BJ (cell line): ENCODE results near the gene CD52. TPM values are rescaled to one million over a fixed set of nuclear protein-coding genes. Genes with fewer than 3 reads are reported as not detected.

Experiments used
- CTCF ChIA-PET: fragments of 350-600 bp; formaldehyde crosslinking; extraction: SDS; loops from one replicate; lab custom pipeline; 2021; ENCODE audit warnings: antibody characterized with exemption, inconsistent platforms; lab: Yijun Ruan, JAX
- POLR2A ChIA-PET: fragments of 300-600 bp; sonication (Branson Sonifier 250); formaldehyde crosslinking; extraction: SDS; loops from one replicate; lab custom pipeline; 2021; ENCODE audit warnings: antibody characterized with exemption; lab: Charles Lee
- DNase-seq: peaks from one replicate; pipeline ENCODE4 v3.0.0-alpha.2; 2011; ENCODE audit warnings: low read depth
- H3K27me3 ChIP-seq: 2 replicates; pipeline ENCODE4 v1.6.0; 2011; ENCODE audit warnings: low read length; ENCODE audit not compliant: control insufficient read depth, insufficient read depth
- H3K36me3 ChIP-seq: 2 replicates; pipeline ENCODE4 v1.5.1; 2011; ENCODE audit warnings: low read length; ENCODE audit not compliant: control insufficient read depth, insufficient read depth
- H3K4me3 ChIP-seq: 2 replicates; pipeline ENCODE4 v1.5.1; 2011; ENCODE audit warnings: low read depth, mild to moderate bottlenecking, control low read depth, low read length
- polyA plus RNA-seq: library from polyadenylated mRNA; depleted of rRNA; stranded (reverse); fragments of >200 nt; gene quantifications from 2 replicates; pipeline ENCODE4 v1.2.3, GENCODE V29; 2011
- TF ChIP-seq, protein P1 (sequence below): IDR thresholded peaks from 2 replicates; pipeline ENCODE4 v1.5.1; 2011; ENCODE audit warnings: low read depth, mild to moderate bottlenecking, control low read depth, inconsistent platforms, low read length, moderate library complexity; ENCODE audit not compliant: insufficient read depth

The CD52 gene
- polyA plus RNA-seq, 1 experiment, result not detected

DNA sequence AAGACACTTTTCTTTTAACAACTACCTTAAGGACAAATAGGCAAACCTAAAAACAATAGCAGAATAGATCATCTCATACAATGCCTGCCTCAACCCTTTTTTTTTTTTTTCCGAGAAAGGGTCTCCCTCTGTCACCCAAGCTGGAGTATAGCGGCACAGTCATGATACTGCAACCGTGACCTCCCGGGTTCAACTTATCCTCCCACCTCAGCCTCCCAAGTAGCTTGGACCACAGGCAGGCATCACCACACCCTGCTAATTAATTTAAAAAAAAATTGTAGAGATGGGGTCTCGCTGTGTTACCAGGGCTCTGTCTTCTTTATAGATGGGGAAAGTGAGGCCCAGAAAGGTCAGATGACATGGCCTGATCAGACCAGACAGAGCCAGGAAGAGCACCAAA is 29.9 kb upstream of the CD52 start:
- TF ChIP-seq, protein P1, sequence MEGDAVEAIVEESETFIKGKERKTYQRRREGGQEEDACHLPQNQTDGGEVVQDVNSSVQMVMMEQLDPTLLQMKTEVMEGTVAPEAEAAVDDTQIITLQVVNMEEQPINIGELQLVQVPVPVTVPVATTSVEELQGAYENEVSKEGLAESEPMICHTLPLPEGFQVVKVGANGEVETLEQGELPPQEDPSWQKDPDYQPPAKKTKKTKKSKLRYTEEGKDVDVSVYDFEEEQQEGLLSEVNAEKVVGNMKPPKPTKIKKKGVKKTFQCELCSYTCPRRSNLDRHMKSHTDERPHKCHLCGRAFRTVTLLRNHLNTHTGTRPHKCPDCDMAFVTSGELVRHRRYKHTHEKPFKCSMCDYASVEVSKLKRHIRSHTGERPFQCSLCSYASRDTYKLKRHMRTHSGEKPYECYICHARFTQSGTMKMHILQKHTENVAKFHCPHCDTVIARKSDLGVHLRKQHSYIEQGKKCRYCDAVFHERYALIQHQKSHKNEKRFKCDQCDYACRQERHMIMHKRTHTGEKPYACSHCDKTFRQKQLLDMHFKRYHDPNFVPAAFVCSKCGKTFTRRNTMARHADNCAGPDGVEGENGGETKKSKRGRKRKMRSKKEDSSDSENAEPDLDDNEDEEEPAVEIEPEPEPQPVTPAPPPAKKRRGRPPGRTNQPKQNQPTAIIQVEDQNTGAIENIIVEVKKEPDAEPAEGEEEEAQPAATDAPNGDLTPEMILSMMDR, result no peak
- H3K36me3 ChIP-seq, result no peaks in the 10 kb centered on the region; the same call in 1 of the 2 replicates
- H3K27me3 ChIP-seq, result no peaks in the 10 kb centered on the region
- ChIA-PET POLR2A (no interaction called here), CTCF (interaction anchor here (2.0 to 5.0 kb wide), 2 partner anchors 8 to 12 kb away, joined by 8 to 32 read pairs; partner anchors contain the start of gene SH3BGRL3)
- DNase-seq, result no peak
- H3K4me3 ChIP-seq, result no peak overlapping the region

DNA sequence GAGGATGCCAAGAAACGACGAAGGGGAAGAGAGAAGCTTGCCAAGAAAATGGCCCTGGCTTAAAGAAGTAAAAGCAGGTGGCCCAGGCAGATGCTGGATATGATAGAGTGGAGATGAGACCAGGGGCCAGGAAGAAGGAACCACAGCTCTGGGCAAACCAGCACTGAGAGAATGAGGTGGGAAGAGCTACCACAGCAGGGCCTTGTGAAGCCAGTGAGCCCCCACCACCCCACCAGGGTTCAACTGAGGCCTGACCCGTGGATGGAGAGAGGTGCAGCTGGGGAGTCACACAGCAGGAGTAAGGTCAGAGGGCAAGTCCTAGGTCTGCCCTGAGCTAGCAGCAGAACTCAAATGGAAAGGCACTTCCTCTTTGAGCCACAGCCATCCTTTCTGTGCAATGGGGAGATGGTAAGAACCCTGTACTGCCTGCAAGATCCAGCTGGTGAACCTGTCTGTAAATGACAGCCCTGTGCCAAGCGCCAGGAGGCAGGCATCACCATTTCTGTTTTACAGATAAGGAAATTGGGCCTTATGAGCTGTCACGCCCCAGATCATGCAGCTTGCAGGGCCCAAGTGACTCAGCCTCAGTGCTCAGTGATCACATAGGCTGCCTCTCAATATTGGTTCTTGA is 29.3 kb upstream of the CD52 start:
- no peaks in the 10 kb centered on the region; the same call in 1 of the 2 replicates for H3K36me3 ChIP-seq

DNA sequence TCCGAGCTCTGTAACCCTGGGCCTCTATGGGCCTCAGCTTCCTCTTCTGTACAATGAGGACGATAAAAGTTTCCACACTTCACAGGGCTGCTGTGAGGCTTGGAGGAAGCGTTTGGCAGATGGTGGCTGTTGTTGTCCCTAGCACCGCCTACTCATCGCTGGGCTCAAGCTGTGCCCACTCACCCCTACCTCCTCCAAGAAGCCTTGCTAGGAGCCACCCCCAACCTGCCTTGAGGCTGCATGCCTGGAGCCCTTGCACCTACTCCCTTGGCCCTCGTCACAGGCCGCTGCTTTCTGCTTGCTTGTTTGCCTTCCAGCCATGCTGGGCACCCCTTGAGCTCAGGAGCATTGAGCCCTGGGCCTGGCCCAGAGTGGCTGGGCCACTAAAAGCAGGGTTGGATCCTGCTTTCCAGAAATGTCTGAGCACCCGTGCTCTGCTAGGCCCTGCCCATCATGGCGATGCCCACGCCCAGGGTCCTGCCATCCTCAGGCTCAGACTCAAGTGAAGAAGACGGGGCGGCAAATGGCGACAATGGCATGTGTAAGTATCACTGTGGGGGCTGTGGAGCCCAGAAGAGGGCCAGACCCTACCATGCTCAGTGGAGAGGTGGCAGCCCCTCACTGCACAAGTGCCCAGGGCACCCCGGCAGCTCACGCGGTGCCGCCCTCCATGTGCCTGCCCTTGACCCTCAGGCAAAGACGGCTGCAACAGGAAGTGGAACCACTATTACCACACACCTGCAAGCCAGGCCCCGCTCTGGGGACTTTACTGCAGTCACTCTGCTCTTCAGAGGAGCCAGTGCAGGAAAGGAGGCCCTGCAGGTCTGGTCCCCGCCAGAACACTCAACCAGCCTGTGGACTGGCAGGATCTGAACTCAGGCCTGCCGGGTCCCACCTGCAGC is 28.3 kb upstream of the CD52 start:
- Histone ChIP-seq H3K27me3 (no peaks in the 10 kb centered on the region), H3K36me3 (no peaks in the 10 kb centered on the region; the same call in 1 of the 2 replicates), H3K4me3 (no peak overlapping the region)
- TF ChIP-seq, protein P1, result no peak
- POLR2A ChIA-PET, result no interaction called here
- CTCF ChIA-PET, result interaction anchor here (0.9 to 5.0 kb wide), 4 partner anchors 10 to 74 kb away, joined by 3 to 32 read pairs (median 6); partner anchors contain the start of gene SH3BGRL3
- no peak for DNase-seq

More for the DNA sequence above, 29.3 kb upstream of the CD52 start:
- ChIA-PET POLR2A (no interaction called here), CTCF (interaction anchor here (0.7 to 5.0 kb wide), 6 partner anchors 9 to 75 kb away, joined by 3 to 32 read pairs (median 4); partner anchors contain the start of gene SH3BGRL3)
- H3K4me3 ChIP-seq, result no peak overlapping the region
- H3K27me3 ChIP-seq, result no peaks in the 10 kb centered on the region
- TF ChIP-seq, protein P1, result no peak
- DNase-seq, result no peak

DNA sequence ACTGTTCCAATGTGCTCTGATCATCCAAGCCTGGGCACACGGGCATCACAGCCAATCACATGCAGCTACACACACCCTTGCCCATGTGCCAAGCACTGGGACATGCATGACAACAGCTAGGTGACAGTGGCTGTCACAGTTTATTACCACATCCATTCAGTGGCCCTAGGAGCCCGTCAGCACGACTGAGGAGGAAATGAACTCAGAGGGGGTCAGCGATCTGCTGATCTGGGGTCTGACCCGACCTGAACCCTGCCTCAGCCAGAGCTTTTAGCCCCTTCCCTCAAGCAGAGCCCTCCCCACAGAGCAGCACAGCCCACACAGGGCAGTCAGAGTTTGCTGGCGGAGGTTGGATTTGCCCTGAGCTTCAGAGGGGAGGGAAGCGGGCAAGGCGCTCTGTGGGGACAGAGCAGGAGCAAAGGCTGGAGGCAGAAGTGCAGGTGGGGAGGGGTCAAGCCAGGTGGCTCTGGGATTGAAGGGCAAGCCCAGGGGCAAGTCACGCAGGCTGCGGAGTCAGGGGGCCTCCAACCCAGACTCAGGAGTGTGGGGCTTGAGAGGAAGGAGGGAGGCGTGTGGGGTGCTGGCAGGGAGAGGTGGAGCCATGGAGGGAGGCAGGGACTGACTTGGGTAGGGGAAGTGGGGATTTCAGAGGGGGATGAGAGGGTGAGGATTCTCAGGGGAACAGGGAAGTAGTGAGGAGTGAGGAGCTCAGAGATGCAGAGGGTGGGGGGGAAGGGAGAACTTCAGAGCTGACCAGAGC is 27.5 kb upstream of the CD52 start:
- Histone ChIP-seq H3K27me3 (no peaks in the 10 kb centered on the region), H3K36me3 (no peaks in the 10 kb centered on the region; the same call in 1 of the 2 replicates), H3K4me3 (no peak overlapping the region)
- DNase-seq, result no peak
- CTCF ChIA-PET, result no interaction called here
- TF ChIP-seq, protein P1, result no peak
- POLR2A ChIA-PET, result no interaction called here
